ENCODE results near the gene RMP24.

RMP24 gene

DNA sequence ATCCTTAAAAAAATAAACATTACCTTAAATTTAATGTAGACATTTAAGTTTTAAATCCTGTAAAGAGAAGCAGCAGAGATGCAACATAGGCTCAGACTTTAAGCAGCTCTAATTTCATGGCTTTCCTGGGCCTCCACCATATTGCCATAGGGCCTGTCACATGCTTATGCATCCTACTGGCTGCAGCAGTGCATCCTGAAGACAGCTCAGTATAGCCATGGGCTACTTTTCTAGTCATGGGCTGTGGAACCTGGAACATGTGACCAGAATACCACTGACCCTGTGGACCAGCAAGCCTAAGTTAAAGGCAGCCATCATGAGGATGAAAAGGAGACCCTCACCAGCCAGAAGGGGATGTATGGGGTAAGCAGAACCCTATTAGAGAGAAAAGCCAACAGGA lies 10.7 kb downstream of the RMP24 start:
- Mint-ChIP-seq H3K27me3 (ENCODE audit: insufficient read depth) (no peaks in the 10 kb centered on the region), H3K4me1 (no peaks in the 10 kb centered on the region), H3K27ac (no peak overlapping the region), H3K36me3 (ENCODE audit: low read depth) (peaks cover 50% of the 10 kb centered on the region), H3K4me3 (no peak overlapping the region), H3K9me3 (no peaks in the 10 kb centered on the region)
- DNase-seq = no peak
- H3K4me3 ChIP-seq (ENCODE audit: low read length) = no peak overlapping the region
- H3K9me3 ChIP-seq (ENCODE audit: control insufficient read depth, low read length) = no peaks in the 10 kb centered on the region
- no peak overlapping the region for H3K9ac ChIP-seq (ENCODE audit: extremely low read depth, low read length, poor library complexity, severe bottlenecking)
- H3K36me3 ChIP-seq (ENCODE audit: control insufficient read depth, insufficient read depth, low read length) = peaks cover 44% of the 10 kb centered on the region
- no peaks in the 10 kb centered on the region for H3K4me1 ChIP-seq (ENCODE audit: control insufficient read depth, insufficient read depth, low read length)
- no peak overlapping the region for H3K27ac ChIP-seq (ENCODE audit: low read depth, low read length)
- TF ChIP-seq, protein P1, sequence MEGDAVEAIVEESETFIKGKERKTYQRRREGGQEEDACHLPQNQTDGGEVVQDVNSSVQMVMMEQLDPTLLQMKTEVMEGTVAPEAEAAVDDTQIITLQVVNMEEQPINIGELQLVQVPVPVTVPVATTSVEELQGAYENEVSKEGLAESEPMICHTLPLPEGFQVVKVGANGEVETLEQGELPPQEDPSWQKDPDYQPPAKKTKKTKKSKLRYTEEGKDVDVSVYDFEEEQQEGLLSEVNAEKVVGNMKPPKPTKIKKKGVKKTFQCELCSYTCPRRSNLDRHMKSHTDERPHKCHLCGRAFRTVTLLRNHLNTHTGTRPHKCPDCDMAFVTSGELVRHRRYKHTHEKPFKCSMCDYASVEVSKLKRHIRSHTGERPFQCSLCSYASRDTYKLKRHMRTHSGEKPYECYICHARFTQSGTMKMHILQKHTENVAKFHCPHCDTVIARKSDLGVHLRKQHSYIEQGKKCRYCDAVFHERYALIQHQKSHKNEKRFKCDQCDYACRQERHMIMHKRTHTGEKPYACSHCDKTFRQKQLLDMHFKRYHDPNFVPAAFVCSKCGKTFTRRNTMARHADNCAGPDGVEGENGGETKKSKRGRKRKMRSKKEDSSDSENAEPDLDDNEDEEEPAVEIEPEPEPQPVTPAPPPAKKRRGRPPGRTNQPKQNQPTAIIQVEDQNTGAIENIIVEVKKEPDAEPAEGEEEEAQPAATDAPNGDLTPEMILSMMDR (conservative IDR thresholded peaks at IDR 0.05) = no peak
- H3K27me3 ChIP-seq (ENCODE audit: control insufficient read depth, insufficient read depth, low read length, poor library complexity, severe bottlenecking) = no peaks in the 10 kb centered on the region

DNA sequence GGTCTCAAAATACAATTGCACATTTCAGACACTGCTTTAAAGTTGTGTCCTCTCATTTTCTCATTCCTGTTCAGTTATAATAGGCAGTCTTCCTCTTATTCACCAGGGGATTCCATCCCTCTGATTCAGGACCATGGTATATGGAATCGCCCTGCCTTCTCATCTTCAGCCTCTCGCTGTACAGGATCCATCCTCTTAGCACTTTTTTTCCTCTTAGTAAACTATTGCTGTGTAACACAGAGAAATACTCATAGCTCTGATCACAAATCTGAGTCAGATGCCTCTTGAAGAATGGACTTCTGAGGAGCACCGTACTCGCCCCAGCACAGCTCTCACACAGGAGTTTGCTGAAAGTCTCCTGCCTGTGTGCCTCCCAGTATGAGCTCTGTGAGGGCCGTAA lies 11.3 kb downstream of the RMP24 start:
- Mint-ChIP-seq H3K4me3 (no peak overlapping the region), H3K4me1 (no peaks in the 10 kb centered on the region), H3K27ac (no peak overlapping the region), H3K36me3 (ENCODE audit: low read depth) (peaks cover 49% of the 10 kb centered on the region), H3K9me3 (no peaks in the 10 kb centered on the region), H3K27me3 (ENCODE audit: insufficient read depth) (no peaks in the 10 kb centered on the region)
- no peaks in the 10 kb centered on the region for H3K27me3 ChIP-seq (ENCODE audit: control insufficient read depth, insufficient read depth, low read length, poor library complexity, severe bottlenecking)
- H3K36me3 ChIP-seq (ENCODE audit: control insufficient read depth, insufficient read depth, low read length) = peaks cover 44% of the 10 kb centered on the region
- TF ChIP-seq, protein P1 (conservative IDR thresholded peaks at IDR 0.05) = no peak
- 93 to 98% methylated on average over 4 to 5 of the region's 5 CpGs for WGBS, 2 experiments (ENCODE audit: insufficient coverage in 1 of 2, insufficient read length in 1 of 2)
- no peak overlapping the region for H3K9ac ChIP-seq (ENCODE audit: extremely low read depth, low read length, poor library complexity, severe bottlenecking)
- DNase-seq = no peak
- H3K9me3 ChIP-seq (ENCODE audit: control insufficient read depth, low read length) = no peaks in the 10 kb centered on the region
- no peak overlapping the region for H3K27ac ChIP-seq (ENCODE audit: low read depth, low read length)
- H3K4me1 ChIP-seq (ENCODE audit: control insufficient read depth, insufficient read depth, low read length) = no peaks in the 10 kb centered on the region
- H3K4me3 ChIP-seq (ENCODE audit: low read length) = no peak overlapping the region

DNA sequence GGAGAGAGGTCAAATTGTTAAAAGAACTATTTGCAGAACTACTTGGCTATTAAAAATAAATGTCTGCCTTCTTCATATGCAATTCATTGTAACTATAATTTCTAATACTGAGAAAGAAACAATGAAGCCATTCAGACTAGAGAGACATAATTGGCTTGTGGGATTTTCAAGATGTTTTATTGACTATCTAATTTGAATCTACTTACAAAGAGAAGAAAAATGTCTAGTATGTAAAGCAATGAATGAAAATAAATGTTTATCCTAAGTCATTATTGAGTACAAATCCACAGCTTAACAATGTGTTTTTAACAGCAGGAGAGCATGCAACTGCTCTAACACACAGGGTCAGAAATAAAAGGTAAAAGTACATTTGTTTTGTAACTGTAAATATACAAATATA lies 19.2 kb downstream of the RMP24 start:
- H3K36me3 ChIP-seq (ENCODE audit: control insufficient read depth, insufficient read depth, low read length) = peaks cover 39% of the 10 kb centered on the region
- DNase-seq = no peak
- H3K9ac ChIP-seq (ENCODE audit: extremely low read depth, low read length, poor library complexity, severe bottlenecking) = no peak overlapping the region
- no peak overlapping the region for H3K4me3 ChIP-seq (ENCODE audit: low read length)
- H3K27ac ChIP-seq (ENCODE audit: low read depth, low read length) = no peak overlapping the region
- no peaks in the 10 kb centered on the region for H3K9me3 Mint-ChIP-seq
- no peaks in the 10 kb centered on the region for H3K4me1 ChIP-seq (ENCODE audit: control insufficient read depth, insufficient read depth, low read length)
- no peaks in the 10 kb centered on the region for H3K9me3 ChIP-seq (ENCODE audit: control insufficient read depth, low read length)
- H3K4me1 Mint-ChIP-seq = no peaks in the 10 kb centered on the region
- TF ChIP-seq, protein P1 (conservative IDR thresholded peaks at IDR 0.05) = no peak
- H3K4me3 Mint-ChIP-seq = no peak overlapping the region
- H3K27me3 ChIP-seq (ENCODE audit: control insufficient read depth, insufficient read depth, low read length, poor library complexity, severe bottlenecking) = no peaks in the 10 kb centered on the region
- no peaks in the 10 kb centered on the region for H3K27me3 Mint-ChIP-seq (ENCODE audit: insufficient read depth)
- peaks cover 26% of the 10 kb centered on the region for H3K36me3 Mint-ChIP-seq (ENCODE audit: low read depth)
- no peak overlapping the region for H3K27ac Mint-ChIP-seq

Data from endodermal cell (in vitro differentiated cells).